Stimulated activated CD4-positive, alpha-beta T cell treated with anti-CD3 and anti-CD28 coated beads, Interleukin-15, amount 100 ng/mL, for 1 hour (primary cell): ENCODE measurements around the gene ATXN7L2.

Experiments used
- DNase-seq, 2 donors: peaks; one replicate each; pipeline ENCODE4 v3.0.0-alpha.2; 2020; ENCODE audit warnings: low read depth in 1 of 2, low spot score in 1 of 2

Gene ATXN7L2

GRCh38 chr1:109527098-109527811 is 43.5 kb downstream of the ATXN7L2 start:
- no peak for DNase-seq

GRCh38 chr1:109527846-109528695 is 44.4 kb downstream of the ATXN7L2 start:
- DNase-seq: no peak

- DNase-seq: no peak
These were observed 45.0 kb downstream of the ATXN7L2 start for GRCh38 chr1:109528712-109529111.

- no peak for DNase-seq
These were observed 46.3 kb downstream of the ATXN7L2 start for GRCh38 chr1:109529881-109530456.

GRCh38 chr1:109530457-109531087 is 46.9 kb downstream of the ATXN7L2 start:
- no peak for DNase-seq

GRCh38 chr1:109531380-109531779 is 47.7 kb downstream of the ATXN7L2 start:
- no peak for DNase-seq

- DNase-seq: no peak
These were observed 48.2 kb downstream of the ATXN7L2 start for GRCh38 chr1:109531826-109532364.

- peak; percentile 84 to 86 for DNase-seq
These were observed 48.8 kb downstream of the ATXN7L2 start for GRCh38 chr1:109532365-109533136.

- DNase-seq: no peak
These were observed 50.7 kb downstream of the ATXN7L2 start for GRCh38 chr1:109534307-109534858.

- DNase-seq: no peak
These were observed 51.8 kb downstream of the ATXN7L2 start for GRCh38 chr1:109535481-109535880.

- DNase-seq: no peak
These were observed 52.3 kb downstream of the ATXN7L2 start for GRCh38 chr1:109535971-109536491.

- DNase-seq: no peak
These were observed 53.9 kb downstream of the ATXN7L2 start for GRCh38 chr1:109537450-109538178.

GRCh38 chr1:109538827-109539555 is 55.3 kb downstream of the ATXN7L2 start:
- DNase-seq: no peak

- DNase-seq: no peak
These were observed 56.0 kb downstream of the ATXN7L2 start, which contains the start of gene GPR61 for GRCh38 chr1:109539676-109540075. GPR61 (plus strand) TSS chr1:109539872; CDS start chr1:109543023, 3,151 bp downstream.

- DNase-seq: no peak
These were observed 57.4 kb downstream of the ATXN7L2 start for GRCh38 chr1:109541102-109541501.
